HPDE6-E6E7 (cell line): ENCODE measurements around the gene AP5Z1.

Source experiments
- DNase-seq: peaks from one replicate; pipeline ENCODE4 v3.0.0; 2011; ENCODE audit warnings: missing footprints; ENCODE audit errors: extremely low spot score

Gene AP5Z1

DNA sequence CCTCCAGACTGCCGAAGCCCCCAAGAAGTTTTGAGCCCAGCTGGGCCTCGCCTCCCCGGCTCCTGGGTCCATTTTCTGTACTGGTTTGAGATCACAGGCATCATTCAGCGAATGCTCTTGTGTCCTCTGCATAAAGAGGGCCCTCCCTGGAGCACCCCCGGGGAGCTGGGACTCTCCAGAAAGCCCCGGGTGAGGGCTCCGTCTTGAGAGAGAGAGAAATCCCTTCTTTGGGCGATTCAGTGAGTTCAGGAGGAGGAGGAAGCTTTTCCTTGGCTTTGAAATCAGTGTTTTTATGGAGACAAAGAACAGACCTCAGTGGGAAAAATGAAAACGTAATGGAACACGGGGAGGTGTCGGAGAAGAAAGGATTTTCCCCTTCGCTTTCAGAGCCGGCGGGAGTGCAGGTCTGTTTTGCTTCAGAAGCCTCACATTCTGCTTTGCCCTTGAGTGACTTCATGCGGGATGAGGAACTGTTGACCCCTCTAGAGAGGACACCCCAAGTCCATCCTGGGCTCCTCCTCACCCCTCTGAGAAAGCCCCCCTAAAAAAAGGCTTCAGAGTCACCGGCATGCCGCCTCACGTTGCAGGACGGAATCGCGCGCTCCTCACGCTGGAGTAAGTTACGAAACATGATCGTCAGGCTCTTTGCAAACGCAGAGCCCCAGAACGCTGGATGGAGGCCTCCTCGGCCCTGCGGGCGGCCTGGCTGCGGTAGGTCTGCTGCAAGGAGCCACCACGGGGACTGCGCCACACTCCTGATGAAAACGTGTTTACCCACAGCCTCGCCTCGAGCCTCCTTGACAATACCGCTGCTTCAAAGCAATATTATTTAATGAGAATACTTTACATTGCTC is 8.5 kb upstream of the AP5Z1 start:
- DNase-seq = no peak

DNA sequence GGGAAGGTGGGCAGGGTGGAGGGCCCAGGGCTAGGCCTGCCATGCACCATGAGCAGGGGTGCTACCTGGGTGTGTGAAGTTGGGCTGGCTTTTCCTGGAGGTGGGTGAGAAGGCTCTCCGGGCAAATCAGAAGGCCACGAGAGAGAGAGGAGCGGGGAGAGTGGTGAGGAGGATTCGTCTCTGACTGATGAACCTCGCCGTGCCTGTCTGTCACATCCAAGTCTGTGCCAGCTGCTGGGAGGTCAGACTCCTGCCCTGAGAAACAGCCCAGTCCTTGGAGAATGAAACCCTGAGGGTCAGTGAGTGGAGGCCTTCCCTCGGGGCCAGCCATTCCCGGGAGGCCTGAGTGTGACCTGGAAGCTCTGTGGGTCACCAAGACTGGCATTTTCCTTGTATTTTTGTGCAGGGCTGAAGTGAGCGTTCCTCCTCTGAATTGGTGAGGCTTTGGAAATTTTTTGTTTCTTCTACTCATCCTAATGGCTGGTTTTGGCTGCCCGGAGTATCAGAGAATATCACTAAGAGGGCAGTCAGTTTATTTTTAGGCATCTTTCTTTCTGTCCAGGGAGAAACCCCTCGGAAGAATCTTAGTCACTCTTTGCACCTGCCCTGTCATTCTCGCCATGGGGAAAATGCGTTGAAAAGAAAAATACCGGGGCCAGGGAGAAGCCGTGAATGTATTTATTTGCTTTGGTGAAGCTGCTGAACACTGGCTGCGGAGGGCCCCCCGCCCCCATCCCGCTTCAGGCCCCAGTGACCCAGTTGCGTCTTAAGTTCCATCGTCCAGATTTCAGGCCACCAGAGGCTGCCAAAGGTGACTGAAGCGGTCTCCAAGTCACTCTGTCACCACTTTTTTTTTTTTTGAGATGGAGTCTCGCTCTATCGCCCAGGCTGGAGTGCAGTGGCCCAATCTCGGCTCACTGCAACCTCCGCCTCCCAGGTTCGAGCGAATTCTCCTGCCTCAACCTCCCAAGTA is 6.5 kb upstream of the AP5Z1 start:
- no peak for DNase-seq

DNA sequence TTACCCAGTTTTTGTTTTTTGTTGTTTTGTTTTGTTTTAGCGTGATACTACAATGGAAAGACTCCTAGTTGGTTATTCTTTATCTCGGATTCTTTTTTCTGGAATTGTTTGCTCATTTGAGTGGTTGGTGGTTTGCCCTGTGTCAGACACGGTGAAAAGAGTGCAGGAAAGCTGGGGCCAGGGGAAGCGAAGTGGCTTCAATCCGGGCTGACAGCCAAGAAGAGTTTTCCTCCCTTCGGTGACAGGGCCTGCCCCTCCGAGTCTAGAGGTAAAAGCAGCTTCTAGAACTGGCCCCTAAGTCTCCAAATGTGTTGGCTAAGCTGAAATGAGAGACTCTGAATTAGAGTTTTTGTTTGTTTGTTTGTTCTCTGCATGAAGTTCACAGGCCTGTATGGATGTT is 5.7 kb upstream of the AP5Z1 start:
- no peak for DNase-seq

DNA sequence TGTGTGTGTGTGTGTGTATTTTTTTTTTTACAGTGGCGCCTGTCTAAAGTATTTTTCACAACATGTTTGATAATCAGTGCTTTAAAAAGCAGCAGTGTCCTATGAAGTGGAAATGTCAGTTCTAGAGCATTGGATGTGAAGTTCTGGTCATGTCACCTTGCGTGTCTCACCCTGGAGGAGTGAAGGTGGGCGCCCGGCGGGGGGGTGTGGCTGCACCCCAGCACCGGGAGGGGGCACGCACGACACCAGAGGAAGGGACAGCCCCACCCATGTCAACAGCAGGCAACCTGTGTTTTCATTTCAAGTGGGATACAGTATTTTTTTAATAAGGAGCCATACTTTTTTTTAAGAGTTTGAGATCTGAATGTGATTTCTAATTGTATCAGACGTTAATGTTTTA is 4.5 kb upstream of the AP5Z1 start:
- DNase-seq = no peak

DNA sequence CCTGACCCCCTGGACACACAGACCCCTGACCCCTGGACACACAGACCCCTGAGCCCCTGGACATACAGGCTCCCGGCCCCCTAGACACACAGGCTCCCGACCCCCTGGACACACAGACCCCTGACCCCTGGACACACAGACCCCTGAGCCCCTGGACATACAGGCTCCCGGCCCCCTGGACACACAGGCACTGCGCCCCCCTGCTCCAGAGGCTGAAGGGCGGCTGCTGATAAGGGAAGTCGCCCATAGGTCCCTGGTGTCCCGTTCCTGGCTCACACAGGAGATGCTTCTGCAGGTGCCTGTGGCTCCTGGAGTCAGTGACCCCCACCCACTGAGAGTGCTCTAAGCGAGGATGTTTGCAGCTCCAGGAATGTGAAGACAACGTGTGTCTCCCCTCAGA is 3.7 kb upstream of the AP5Z1 start:
- no peak for DNase-seq

DNA sequence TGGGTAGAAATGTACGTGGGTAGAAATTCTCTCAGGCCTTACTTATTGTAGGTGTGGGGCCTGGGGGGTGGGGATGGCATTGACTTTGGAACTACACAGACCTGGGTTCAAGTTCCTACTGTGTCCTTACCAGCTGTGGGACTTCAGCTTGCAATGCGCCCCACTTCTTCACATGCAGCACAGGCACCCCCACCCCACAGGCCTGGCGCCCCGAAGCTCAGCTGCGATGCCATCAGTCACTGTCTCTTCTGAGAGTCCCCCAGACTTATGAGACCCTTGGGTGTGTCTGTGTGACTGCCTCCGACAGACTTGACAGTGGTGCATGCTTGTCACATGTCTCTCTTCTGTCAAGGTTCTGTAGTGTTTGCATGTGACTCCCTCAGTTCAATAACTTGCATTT is 3.1 kb upstream of the AP5Z1 start:
- DNase-seq = no peak

DNA sequence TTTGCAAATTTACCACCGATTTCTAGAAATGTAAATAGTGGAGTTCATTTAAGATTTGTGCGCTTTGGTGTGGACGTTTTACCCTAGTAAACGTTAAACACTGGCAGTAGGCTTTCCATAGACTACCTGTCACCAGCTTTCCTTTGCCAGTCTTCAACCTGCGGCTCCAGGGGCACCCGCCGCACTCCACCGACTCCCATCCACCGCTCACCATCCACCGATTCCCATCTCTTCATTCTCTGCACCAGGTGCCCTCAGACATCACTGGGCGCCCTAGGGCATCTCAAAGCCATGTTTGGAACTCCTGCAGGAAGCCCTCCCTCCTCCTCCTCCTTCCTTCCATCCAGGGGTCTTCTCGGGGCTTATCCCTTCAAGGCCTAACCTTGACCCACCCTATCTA is 1.4 kb upstream of the AP5Z1 start:
- DNase-seq = no peak

DNA sequence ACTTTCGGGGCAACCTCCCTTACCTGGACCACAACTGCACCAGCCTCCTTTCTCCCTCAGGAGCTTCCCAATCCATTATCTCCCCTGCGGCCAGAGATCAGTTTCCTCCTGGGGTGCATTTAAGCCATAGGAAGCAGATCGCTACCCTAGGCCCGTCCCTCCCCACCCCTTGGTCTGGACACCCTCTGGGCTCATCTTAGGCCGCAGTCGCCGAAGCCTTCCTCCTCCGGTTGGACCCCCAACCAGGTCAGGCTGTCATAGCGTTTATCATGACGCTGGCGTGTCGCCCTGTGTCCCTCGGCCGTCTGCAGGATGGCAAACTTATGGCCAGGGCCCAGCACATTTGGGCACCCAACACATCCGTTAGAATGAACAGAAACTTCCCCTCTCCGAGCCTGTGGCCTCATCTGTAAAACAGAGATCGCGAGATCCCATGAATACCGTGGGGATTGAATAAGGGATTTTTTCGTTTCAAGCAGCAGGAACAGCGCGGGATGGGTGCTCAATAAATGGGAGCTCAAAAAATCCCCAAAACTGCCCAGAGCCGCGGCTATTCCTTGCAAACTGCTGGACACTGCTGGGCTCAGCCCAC is 669 bp upstream of the AP5Z1 start:
- peak; percentile 64 for DNase-seq

DNA sequence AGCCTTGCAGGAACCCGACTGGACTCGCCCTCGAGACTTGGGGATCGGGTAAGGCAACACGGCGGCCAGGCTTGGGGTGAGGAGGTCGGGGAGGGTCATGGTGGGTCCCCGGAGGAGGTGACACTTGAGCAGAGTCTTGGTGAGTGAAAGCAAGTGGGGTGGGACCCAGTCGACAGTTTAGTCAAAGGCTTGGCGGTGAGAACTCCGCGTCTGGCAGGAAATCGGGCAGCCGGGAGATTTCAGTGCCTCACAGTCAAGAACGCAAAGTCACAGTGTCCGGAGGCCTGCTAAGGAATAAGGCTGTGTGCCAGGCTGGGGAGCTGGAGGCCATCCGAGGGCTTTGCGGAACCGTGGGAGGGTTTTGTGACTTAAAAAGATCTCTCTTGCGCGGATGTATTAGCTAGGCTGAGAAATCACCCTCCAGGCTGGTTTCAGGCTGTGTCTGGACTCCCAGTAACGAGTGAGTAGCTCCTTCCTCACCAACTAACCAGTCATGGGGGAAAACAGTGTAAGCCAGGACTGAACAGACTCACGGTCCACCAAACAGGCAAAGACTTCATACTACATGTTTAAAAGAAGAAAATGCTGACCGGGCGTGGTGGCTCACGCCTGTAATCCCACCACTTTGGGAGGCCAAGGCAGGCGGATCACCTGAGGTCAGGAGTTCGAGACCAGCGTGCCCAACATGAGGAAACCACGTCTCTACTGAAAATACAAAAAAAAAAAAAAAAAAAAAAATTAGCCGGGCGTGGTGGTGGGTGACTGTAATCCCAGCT is 613 bp downstream of the AP5Z1 start:
- peak; percentile 15 for DNase-seq

DNA sequence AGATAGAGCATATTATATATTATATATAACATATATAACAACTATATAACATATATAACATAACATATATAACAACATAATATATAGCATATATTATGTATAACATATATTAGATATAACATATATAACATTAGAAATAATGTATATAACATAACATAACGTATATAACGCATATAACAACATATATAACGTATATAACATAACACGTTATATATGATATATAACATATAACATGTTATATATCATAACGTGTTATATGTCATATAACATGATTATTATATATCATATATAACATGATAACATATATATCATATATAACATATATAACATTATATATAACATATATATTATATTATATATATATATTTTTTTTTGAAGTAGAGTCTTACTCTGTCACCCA is 3.7 kb downstream of the AP5Z1 start:
- no peak for DNase-seq

DNA sequence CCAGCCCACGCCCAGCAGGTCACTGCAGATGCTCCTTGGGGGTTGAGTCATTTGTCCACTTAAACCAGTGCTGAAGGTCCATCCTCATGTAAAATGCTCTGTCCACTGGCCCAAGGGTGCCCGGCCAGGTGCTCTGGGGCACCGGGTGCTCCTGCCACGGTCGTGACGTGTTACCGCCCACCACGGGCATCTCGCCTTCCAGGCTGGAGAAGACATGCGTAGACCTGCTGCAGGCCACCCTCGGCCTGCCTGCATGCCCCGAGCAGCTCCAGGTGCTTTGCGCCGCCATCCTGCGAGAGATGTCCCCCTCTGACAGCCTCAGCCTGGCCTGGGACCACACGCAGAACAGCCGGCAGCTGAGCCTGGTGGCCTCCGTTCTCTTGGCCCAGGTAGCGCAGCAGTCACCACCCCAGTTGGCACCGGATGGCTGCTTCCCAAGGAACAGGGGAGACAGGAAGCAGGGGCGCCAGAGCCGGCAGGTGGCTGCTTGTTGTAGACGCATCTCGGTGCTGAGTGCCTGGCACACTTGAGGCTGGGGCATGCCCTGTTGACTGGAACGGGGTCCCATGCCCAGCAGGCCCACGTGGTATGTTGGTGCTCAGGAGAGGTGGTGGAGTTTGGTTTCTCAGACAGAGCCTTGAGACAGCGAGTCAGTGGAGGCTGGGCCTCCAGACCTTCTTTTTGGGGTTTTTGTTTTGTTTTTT is 6.1 kb downstream of the AP5Z1 start:
- DNase-seq = no peak

DNA sequence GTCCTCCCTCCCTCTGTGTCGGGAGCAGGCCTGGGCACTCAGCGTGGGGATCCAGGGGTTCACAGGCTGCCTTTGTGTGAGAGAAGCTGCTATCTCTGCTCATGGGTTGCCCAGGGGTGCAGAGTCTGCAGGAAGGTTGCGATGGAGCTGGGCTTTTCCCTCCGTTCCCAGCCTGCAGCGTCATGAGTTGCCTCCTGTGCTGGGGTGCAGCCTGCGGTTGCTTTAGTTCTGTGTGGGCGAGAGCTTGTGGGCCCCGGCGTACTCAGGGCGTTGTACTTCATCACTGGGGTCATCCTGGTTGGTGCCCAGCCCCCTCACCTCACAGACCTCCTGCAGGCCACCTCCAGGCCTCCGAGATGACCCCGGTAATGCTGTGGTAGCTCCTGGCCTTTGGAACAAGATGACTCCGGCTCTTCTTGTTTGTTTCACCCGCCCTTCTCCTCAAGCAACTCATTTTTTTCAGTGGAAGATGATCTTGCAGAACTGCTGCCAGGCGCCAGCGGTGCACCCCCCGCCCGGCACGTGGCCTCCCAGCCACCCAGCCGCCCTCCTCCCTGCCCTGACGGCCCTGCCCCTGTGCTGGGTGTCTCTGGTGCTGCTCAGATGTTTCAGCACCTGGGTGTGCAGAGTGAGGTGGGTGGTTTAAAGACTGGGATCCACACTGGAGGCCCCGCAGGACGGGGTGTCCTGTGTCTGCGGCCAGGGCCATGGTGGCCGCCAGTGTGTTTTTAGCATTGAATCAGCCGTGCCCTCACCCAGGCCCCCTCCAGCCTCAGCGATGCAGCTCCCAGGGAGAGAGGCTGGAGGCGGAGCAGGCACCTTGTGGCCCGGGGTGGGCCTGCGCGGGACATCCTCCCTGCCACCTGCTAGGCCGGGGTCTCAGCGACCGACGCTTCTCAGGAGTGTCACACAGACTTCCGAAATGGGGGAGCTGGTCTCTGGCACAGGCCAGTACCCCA is 7.2 kb downstream of the AP5Z1 start:
- no peak for DNase-seq

DNA sequence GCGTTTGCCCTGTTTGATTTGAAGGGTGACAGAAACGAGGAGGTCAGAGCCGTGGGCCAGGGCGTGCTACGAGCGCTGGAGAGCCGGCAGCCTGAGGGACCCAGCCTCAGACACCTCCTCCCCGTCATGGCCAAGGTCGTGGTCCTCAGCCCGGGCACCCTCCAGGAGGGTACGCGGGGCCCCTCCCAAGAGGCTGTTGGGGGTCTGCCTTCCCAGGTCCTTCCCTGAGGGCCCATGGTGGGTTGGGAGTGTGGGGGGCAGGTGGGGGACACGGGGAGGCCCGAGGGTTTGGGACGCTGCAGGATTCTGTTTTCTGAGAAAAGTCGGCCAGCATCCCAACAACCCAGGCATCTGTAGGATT is 7.8 kb downstream of the AP5Z1 start:
- no peak for DNase-seq

DNA sequence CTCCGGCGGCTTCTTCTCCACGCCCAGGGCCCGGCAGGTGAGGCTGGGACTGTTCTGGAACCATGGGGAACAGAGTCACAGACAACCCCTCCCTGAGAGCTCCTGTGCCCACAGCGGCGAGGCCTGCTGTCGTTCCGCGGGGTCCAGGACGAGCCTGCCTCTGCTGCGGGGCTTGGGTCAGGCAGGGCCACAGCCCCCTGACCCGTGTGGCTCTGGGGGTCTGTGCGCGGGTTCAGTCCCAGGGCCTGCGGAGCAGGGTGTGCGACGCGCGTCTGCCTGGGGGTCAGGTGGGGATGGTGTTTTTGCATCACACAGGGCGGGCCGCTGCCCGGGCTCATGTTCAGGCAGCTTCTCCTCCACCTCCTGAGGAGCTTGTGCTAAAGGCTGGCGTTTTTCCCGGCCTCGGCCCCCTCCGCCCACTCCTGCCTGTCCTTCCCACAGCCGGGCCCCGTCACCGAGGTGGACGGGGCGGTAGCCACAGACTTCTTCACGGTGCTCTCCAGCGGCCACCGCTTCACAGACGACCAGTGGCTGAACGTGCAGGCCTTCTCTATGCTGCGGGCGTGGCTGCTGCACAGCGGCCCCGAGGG is 8.4 kb downstream of the AP5Z1 start:
- no peak for DNase-seq

DNA sequence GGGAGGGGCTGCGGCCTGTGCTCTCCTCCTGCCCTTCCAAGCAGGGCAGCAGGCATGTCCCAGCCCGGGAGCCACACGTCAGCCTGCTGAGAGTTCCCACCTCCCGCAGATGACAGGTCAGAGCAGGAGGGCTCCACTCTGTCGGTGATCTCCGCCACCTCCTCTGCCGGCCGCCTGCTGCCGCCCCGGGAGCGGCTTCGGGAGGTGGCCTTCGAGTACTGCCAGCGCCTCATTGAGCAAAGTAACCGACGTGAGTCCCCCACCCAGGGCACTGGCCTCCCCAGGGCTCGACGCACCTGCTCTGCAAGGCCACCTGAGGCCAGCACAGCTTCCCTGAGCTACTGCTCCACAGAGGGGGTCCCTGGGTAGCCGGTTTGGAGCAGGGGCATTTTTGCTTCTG is 9.4 kb downstream of the AP5Z1 start:
- no peak for DNase-seq

DNA sequence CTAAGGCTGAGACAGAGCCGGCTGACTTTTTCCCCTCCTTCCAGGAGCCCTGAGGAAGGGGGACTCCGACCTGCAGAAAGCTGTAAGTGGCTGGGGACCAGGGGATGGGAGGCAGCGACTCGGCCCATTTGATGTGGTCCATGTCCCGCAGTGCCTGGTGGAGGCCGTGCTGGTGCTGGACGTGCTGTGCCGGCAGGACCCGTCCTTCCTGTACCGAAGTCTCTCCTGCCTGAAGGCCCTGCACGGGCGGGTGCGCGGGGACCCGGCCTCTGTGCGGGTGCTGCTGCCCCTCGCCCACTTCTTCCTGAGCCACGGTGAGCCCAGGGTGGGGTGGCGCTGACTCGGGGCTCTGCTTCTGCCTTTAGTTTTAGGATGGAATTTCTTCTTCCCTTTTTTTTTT is 9.9 kb downstream of the AP5Z1 start:
- DNase-seq = no peak

DNA sequence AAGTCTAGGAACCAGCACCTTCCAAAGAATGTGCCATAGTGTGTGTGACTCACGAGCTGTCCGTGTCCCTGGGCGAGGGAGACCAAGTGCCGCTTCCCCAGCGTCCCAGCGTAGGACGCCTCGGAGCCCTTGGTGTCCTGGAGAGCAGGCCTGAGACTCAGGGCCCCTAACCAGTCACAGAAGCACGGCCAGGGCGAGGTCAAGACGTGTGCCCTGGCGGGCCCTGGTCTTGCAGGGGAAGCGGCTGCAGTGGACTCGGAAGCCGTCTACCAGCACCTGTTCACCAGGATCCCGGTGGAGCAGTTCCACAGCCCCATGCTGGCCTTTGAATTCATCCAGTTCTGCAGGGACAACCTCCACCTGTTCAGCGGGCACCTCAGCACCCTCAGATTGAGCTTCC is 10.6 kb downstream of the AP5Z1 start:
- DNase-seq = no peak

DNA sequence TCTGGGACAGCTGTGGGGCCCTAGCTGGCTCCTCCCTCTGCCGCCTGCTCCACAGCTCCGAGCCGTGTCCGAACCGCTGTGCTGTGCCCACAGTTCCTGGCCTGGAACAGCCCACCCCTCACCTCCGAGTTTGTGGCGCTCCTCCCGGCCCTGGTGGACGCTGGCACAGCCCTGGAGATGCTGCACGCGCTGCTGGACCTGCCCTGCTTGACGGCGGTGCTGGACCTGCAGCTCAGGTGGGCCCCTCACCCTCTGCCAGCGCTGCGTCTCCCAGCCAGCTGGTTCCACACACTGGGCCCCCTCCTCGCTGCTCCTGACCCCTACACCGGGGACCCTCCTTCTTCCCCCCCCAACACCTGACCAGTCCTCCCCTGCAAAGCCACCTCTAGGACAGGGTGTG is 12.1 kb downstream of the AP5Z1 start:
- DNase-seq = no peak

DNA sequence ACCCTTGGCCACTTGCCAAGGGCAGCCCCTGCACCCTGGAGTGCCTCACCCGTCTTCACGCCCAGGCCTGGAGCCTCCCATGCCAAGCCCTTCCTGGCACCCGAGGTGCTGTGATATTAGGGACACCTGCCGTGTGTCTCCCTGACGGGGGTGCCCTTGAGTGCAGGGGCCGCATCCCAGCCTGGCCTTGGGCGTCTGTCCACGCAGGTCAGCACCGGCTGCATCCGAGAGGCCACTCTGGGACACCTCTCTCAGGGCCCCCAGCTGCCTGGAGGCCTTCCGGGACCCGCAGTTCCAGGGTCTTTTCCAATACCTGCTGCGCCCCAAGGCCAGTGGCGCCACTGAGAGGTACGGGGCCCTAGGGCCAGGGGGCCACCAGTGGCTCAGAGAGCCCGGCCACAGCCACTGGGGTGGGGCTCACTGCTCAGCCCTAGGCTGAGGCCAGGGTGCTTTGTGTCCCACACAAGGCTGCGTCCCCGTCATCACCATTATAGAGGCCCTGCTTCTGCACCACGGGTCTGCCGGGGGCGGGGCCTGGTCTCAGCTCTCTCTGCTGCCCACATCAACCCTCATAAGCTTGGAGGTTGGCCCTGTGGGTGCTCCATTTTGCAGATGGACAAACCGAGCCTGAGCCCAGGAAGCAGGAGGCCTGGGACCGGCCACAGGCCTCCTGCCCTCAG is 12.7 kb downstream of the AP5Z1 start:
- no peak for DNase-seq
